RWPE2 (cell line): Measurements from ENCODE around the gene SPEG.

Experiments used
- ATAC-seq: fragments of 200-7000 bp; cut with Tn5 transposase; 3 replicates; pipeline ENCODE4 v1.9.1; 2021; ENCODE audit warnings: low read depth
- DNase-seq: peaks from one replicate; pipeline ENCODE4 v3.0.0-alpha.2; 2020; ENCODE audit warnings: low spot score
- H3K27ac ChIP-seq: fragments of 450-650 bp; 2 replicates; pipeline ENCODE4 v1.5.1; 2017; ENCODE audit warnings: mild to moderate bottlenecking; ENCODE audit not compliant: poor library complexity, severe bottlenecking
- H3K27me3 ChIP-seq: fragments of 250-450 bp; sonication (Bioruptor Pico); 2 replicates; pipeline ENCODE4 v1.5.1; 2021; ENCODE audit warnings: mild to moderate bottlenecking, moderate library complexity; ENCODE audit not compliant: insufficient read depth, poor library complexity, severe bottlenecking
- H3K36me3 ChIP-seq: fragments of 250-450 bp; sonication (Bioruptor Pico); 2 replicates; pipeline ENCODE4 v1.5.1; 2020; ENCODE audit warnings: low read depth, mild to moderate bottlenecking, moderate library complexity
- H3K4me1 ChIP-seq: fragments of 250-450 bp; sonication (Bioruptor Pico); 2 replicates; pipeline ENCODE4 v1.5.1; 2021; ENCODE audit warnings: mild to moderate bottlenecking, moderate library complexity; ENCODE audit not compliant: insufficient read depth, poor library complexity, severe bottlenecking
- H3K4me3 ChIP-seq: fragments of 250-450 bp; sonication (Bioruptor Pico); 2 replicates; pipeline ENCODE4 v1.5.1; 2021; ENCODE audit warnings: mild to moderate bottlenecking, moderate library complexity; ENCODE audit not compliant: severe bottlenecking
- H3K9me3 ChIP-seq: fragments of 250-450 bp; sonication (Bioruptor Pico); 2 replicates; pipeline ENCODE4 v1.5.1; 2021; ENCODE audit warnings: mild to moderate bottlenecking, moderate library complexity; ENCODE audit not compliant: severe bottlenecking
- CTCF ChIP-seq: fragments of 450-650 bp; IDR thresholded peaks from one replicate; pipeline ENCODE4 v1.5.1; 2017; ENCODE audit warnings: mild to moderate bottlenecking, moderate library complexity; ENCODE audit not compliant: poor library complexity, severe bottlenecking

Gene SPEG

DNA sequence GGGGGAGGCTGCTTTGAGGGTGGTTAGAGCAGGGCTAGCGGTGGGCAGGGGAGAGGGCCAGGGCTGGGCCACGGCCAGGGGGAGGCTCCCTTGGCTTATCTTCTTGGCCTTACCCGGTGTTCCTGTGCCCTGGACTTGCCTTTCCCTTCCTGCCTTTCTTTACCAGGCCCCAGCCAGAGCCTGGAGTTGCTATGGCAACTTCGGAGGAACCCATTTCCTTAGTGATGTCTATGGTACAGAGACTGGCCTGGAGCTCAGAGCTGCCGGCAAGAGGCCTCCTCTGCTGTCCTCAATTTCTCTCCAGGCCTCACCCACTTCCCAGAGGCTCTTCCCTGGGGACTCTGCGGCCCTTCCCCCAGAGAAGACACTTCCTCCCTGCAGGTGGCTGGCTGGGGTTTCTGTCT lies 11.5 kb downstream of the SPEG start:
- H3K4me1 ChIP-seq = peaks cover 4% of the 10 kb centered on the region
- peaks cover 10% of the 10 kb centered on the region for H3K36me3 ChIP-seq
- peak; percentile 26; the same call in 1 of the 3 replicates for ATAC-seq
- H3K27ac ChIP-seq = no peak overlapping the region
- no peak overlapping the region for H3K4me3 ChIP-seq
- DNase-seq = peak; percentile 33
- no peaks in the 10 kb centered on the region for H3K27me3 ChIP-seq
- no peaks in the 10 kb centered on the region for H3K9me3 ChIP-seq
- no peak for TF ChIP-seq CTCF

DNA sequence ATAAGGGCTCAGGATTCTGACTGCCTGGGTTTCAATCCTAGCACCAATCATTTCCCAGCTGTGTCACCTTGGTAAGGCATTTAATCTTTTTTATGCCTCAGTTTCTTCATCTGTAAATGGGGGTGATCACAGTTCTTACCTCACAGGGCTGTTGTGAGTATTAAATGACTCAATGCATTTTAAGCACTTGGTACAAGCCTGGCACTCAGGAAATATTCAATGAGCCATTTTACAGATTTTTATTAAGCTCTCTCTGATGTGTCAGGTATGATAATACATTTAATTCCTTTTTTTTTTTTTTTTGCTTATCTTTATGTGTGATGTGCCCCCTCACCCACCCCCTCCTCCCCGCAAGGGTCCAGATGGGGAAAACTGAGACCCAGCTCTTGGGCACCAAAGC lies 12.0 kb downstream of the SPEG start:
- Histone ChIP-seq H3K36me3 (peaks cover 10% of the 10 kb centered on the region), H3K4me1 (no peaks in the 10 kb centered on the region), H3K27ac (no peak overlapping the region), H3K9me3 (no peaks in the 10 kb centered on the region), H3K27me3 (no peaks in the 10 kb centered on the region), H3K4me3 (no peak overlapping the region)
- ATAC-seq (no peak), DNase-seq (no peak)
- TF ChIP-seq CTCF = no peak

DNA sequence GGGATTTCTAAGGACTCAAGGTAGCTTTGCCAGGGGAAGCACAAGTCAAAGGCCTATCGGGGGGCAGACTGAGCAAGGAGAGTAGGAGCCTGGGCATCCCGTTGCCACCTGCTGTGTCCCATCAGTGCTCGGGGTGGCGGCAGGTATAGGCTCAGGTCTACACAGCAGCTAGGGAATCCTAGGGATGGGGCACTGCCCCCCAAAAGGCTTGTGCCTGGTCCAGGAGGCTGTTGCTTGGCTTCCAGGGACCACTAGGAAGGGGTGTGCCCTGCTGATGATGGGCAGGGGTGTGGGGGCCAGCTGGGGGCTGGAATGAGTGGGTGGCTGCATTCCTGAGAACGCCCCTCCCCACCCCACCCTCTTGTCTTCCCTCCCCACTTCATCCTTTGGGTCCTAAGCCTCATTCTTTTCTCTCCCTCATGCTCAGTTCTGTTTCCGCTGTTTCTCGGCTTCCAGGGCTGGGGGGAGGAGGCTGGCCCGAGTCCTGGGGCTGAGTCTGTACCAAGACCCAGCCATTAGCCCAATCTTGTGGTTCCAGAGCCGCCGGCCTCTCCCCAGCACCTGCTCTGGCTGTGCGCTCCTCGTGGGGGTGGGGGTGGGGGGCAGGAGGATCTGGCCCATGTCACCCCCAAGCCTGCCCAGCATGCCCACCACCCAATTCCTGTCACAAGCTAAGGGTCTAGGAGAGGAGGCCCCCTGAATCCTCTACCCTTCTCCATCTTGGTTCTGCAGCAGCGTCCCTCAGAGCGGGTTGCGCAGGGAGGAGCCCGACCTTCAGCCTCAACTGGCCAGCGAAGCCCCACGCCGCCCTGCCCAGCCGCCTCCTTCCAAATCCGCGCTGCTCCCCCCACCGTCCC lies 12.8 kb downstream of the SPEG start:
- no peaks in the 10 kb centered on the region for H3K27me3 ChIP-seq
- H3K4me1 ChIP-seq = peaks cover 5% of the 10 kb centered on the region
- no peak overlapping the region for H3K4me3 ChIP-seq
- H3K36me3 ChIP-seq = peaks cover 10% of the 10 kb centered on the region
- ATAC-seq (no peak), DNase-seq (peak; percentile 41)
- no peak overlapping the region for H3K27ac ChIP-seq
- TF ChIP-seq CTCF = no peak
- no peaks in the 10 kb centered on the region for H3K9me3 ChIP-seq

DNA sequence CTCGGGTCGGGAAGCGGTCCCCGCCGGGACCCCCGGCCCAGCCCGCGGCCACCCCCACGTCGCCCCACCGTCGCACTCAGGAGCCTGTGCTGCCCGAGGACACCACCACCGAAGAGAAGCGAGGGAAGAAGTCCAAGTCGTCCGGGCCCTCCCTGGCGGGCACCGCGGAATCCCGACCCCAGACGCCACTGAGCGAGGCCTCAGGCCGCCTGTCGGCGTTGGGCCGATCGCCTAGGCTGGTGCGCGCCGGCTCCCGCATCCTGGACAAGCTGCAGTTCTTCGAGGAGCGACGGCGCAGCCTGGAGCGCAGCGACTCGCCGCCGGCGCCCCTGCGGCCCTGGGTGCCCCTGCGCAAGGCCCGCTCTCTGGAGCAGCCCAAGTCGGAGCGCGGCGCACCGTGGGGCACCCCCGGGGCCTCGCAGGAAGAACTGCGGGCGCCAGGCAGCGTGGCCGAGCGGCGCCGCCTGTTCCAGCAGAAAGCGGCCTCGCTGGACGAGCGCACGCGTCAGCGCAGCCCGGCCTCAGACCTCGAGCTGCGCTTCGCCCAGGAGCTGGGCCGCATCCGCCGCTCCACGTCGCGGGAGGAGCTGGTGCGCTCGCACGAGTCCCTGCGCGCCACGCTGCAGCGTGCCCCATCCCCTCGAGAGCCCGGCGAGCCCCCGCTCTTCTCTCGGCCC lies 13.6 kb downstream of the SPEG start:
- no peak for TF ChIP-seq CTCF
- DNase-seq = peak; percentile 56
- Histone ChIP-seq H3K9me3 (no peaks in the 10 kb centered on the region), H3K36me3 (peaks cover 7% of the 10 kb centered on the region), H3K4me3 (no peak overlapping the region), H3K4me1 (peaks cover 11% of the 10 kb centered on the region), H3K27me3 (no peaks in the 10 kb centered on the region), H3K27ac (no peak overlapping the region)
- ATAC-seq = no peak
